Karpas-422 (cell line): ENCODE results near the gene FUBP3. TPM values are rescaled to one million over a fixed set of nuclear protein-coding genes. Genes with fewer than 3 reads are reported as not detected.
"Not testable (repeated sequence)": the region's sequence is repeated elsewhere in the genome, so short reads cannot be mapped to it uniquely, and the experiment has no call there.

Source experiments
- DNase-seq: peaks from one replicate; pipeline ENCODE4 v3.0.0-alpha.2; 2015
- H2AFZ ChIP-seq: fragments of 200-600 bp; sonication (generic); 2 replicates; pipeline ENCODE4 v1.6.1; 2014; ENCODE audit warnings: antibody characterized with exemption, low read length, mixed read lengths
- H3K27ac ChIP-seq: fragments of 200-600 bp; sonication (generic); 2 replicates; pipeline ENCODE4 v1.5.1; 2014; ENCODE audit warnings: mild to moderate bottlenecking, low read length, moderate library complexity
- H3K27me3 ChIP-seq: fragments of 200-600 bp; sonication (generic); 2 replicates; pipeline ENCODE4 v1.6.1; 2014; ENCODE audit warnings: low read length, mixed read lengths
- H3K36me3 ChIP-seq: fragments of 200-600 bp; sonication (generic); 2 replicates; pipeline ENCODE4 v1.6.1; 2014; ENCODE audit warnings: low read length, mixed read lengths; ENCODE audit not compliant: insufficient read depth
- H3K4me1 ChIP-seq: fragments of 200-600 bp; sonication (generic); 2 replicates; pipeline ENCODE4 v1.6.1; 2014; ENCODE audit warnings: mild to moderate bottlenecking, low read length, mixed read lengths
- H3K4me2 ChIP-seq: fragments of 200-600 bp; sonication (generic); 2 replicates; pipeline ENCODE4 v1.6.1; 2014; ENCODE audit warnings: low read length, low read depth, mild to moderate bottlenecking; ENCODE audit not compliant: poor library complexity, severe bottlenecking
- H3K4me3 ChIP-seq: fragments of 200-600 bp; sonication (generic); 2 replicates; pipeline ENCODE4 v1.5.1; 2014; ENCODE audit warnings: mild to moderate bottlenecking, antibody characterized with exemption, low read length, mixed read lengths
- H3K79me2 ChIP-seq: fragments of 200-600 bp; sonication (generic); 2 replicates; pipeline ENCODE4 v1.6.1; 2014; ENCODE audit warnings: mild to moderate bottlenecking, low read length, mixed read lengths
- H3K9ac ChIP-seq: fragments of 200-600 bp; sonication (generic); 2 replicates; pipeline ENCODE4 v1.6.0; 2014; ENCODE audit warnings: low read length
- H3K9me2 ChIP-seq: fragments of 200-600 bp; sonication (generic), shearing (Covaris generic); replicated peaks from 2 replicates; pipeline ENCODE4 v1.6.0; 2014; ENCODE audit warnings: mild to moderate bottlenecking, low read length, moderate library complexity; ENCODE audit not compliant: insufficient read depth
- H3K9me3 ChIP-seq: fragments of 300-700, 200-600 bp; sonication (generic); 2 replicates; pipeline ENCODE4 v1.6.1; 2014; ENCODE audit warnings: low read length, mixed read lengths
- H4K20me1 ChIP-seq: fragments of 200-600 bp; sonication (generic); 2 replicates; pipeline ENCODE4 v1.6.1; 2014; ENCODE audit warnings: mild to moderate bottlenecking, antibody characterized with exemption, low read length, low read depth; ENCODE audit not compliant: insufficient read depth
- total RNA-seq: library from RNA; depleted of rRNA; stranded (reverse); fragments of >200 nt; shearing (Covaris generic); gene quantifications from 2 replicates; pipeline ENCODE4 v1.2.3, GENCODE V29; 2014; ENCODE audit warnings: low replicate concordance

The FUBP3 gene
- total RNA-seq, 1 experiment from 2014 or later, result 31.2 TPM

- Histone ChIP-seq H3K9me2 (no peaks in the 10 kb centered on the region), H3K27me3 (no peaks in the 10 kb centered on the region), H3K27ac (no peak overlapping the region), H3K4me3 (0 out of 2 replicates have a peak overlapping the region, but pooled peaks have one; percentile 8), H2AFZ (peak overlapping the region; percentile 47; the same call in 1 of the 2 replicates), H3K4me1 (no peaks in the 10 kb centered on the region), H4K20me1 (no peaks in the 10 kb centered on the region), H3K9ac (no peak overlapping the region), H3K79me2 (no peaks in the 10 kb centered on the region), H3K4me2 (no peak overlapping the region), H3K36me3 (no peaks in the 10 kb centered on the region), H3K9me3 (no peaks in the 10 kb centered on the region; the same call in 1 of the 2 replicates)
- DNase-seq, result peak; percentile 88
These were observed 30.2 kb upstream of the FUBP3 start for GRCh38 chr9:130549093-130549735.

GRCh38 chr9:130554606-130555005 is 24.8 kb upstream of the FUBP3 start:
- H4K20me1 ChIP-seq, result no peaks in the 10 kb centered on the region
- H3K36me3 ChIP-seq, result no peaks in the 10 kb centered on the region
- no peaks in the 10 kb centered on the region for H3K79me2 ChIP-seq
- H3K9ac ChIP-seq, result no peak overlapping the region
- H3K9me3 ChIP-seq, result no peaks in the 10 kb centered on the region; the same call in 1 of the 2 replicates
- no peak overlapping the region for H3K4me3 ChIP-seq
- no peak overlapping the region for H2AFZ ChIP-seq
- H3K4me1 ChIP-seq, result no peaks in the 10 kb centered on the region
- no peak overlapping the region for H3K4me2 ChIP-seq
- no peak overlapping the region for H3K27ac ChIP-seq
- H3K27me3 ChIP-seq, result no peaks in the 10 kb centered on the region
- H3K9me2 ChIP-seq, result no peaks in the 10 kb centered on the region
- DNase-seq, result no peak

GRCh38 chr9:130555061-130555460 is 24.3 kb upstream of the FUBP3 start:
- H3K79me2 ChIP-seq, result no peaks in the 10 kb centered on the region
- H3K4me1 ChIP-seq, result no peaks in the 10 kb centered on the region
- no peaks in the 10 kb centered on the region for H3K9me2 ChIP-seq
- H3K27me3 ChIP-seq, result no peaks in the 10 kb centered on the region
- no peaks in the 10 kb centered on the region for H3K9me3 ChIP-seq
- no peak for DNase-seq
- H3K9ac ChIP-seq, result no peak overlapping the region
- no peak overlapping the region for H3K4me2 ChIP-seq
- no peak overlapping the region for H3K27ac ChIP-seq
- H2AFZ ChIP-seq, result no peak overlapping the region
- no peak overlapping the region for H3K4me3 ChIP-seq
- no peaks in the 10 kb centered on the region for H3K36me3 ChIP-seq
- H4K20me1 ChIP-seq, result no peaks in the 10 kb centered on the region

DNA sequence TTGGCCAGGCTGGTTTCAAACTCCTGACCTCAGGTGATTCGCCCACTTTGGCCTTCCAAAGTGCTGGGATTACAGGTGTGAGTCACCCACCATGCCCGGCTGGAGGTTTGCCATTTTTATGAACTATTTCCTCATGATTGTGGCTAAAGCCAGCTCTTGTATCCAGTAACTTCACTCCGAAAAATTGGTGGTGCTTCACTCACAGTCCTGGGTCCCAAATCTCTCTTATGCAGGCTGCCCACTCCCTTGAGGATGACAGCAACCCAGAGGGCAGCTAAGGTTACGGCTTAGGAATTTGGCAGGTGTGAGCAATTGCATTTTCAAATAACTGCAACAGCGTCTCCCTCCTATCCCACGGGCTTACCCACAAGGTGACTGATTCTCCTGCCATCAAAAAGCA is 23.4 kb upstream of the FUBP3 start:
- H3K27ac ChIP-seq, result no peak overlapping the region
- H3K9ac ChIP-seq, result no peak overlapping the region
- no peaks in the 10 kb centered on the region for H3K9me2 ChIP-seq
- no peak overlapping the region for H3K4me3 ChIP-seq
- no peaks in the 10 kb centered on the region for H3K9me3 ChIP-seq
- no peaks in the 10 kb centered on the region for H3K4me1 ChIP-seq
- H3K36me3 ChIP-seq, result no peaks in the 10 kb centered on the region
- H3K4me2 ChIP-seq, result no peak overlapping the region
- no peaks in the 10 kb centered on the region for H4K20me1 ChIP-seq
- no peak for DNase-seq
- no peaks in the 10 kb centered on the region for H3K79me2 ChIP-seq
- H3K27me3 ChIP-seq, result no peaks in the 10 kb centered on the region
- H2AFZ ChIP-seq, result no peak overlapping the region

DNA sequence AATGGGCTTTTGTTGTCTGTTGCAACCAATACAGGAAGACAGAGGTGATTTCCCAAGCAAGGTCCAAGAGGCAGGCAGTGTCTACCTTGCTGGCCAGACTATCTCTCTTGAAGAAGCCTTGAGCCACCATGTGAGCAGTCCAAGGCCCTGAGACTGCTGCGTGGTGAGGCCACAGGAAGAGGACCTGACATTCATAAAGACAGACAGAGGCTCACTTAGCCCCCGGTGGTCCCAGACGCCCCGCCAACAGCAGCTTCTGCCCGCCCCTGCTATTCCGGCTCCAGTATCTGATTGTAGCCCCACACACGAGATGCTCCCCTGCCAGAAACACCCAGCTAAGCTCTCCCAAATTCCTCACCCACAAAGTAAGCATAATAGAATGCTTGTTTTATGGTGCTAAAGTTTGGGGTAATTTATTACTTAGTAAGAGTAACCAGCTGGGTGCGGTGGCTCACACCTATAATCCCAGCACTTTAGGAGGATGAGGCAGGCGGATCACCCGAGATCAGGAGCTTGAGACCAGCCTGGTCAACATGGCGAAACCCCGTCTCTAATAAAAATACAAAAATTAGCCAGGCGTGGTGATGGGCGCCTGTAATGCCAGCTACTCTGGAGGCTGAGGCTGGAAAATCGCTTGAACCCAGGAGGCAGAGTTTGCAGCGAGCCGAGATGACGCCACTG is 22.8 kb upstream of the FUBP3 start:
- no peak overlapping the region for H3K4me3 ChIP-seq
- H3K27ac ChIP-seq, result no peak overlapping the region
- no peaks in the 10 kb centered on the region for H3K9me2 ChIP-seq
- no peaks in the 10 kb centered on the region for H3K36me3 ChIP-seq
- H3K4me1 ChIP-seq, result no peaks in the 10 kb centered on the region
- no peak overlapping the region for H3K4me2 ChIP-seq
- no peaks in the 10 kb centered on the region for H3K79me2 ChIP-seq
- no peak overlapping the region for H2AFZ ChIP-seq
- DNase-seq, result no peak
- H3K9me3 ChIP-seq, result no peaks in the 10 kb centered on the region
- H4K20me1 ChIP-seq, result no peaks in the 10 kb centered on the region
- H3K9ac ChIP-seq, result no peak overlapping the region
- no peaks in the 10 kb centered on the region for H3K27me3 ChIP-seq

DNA sequence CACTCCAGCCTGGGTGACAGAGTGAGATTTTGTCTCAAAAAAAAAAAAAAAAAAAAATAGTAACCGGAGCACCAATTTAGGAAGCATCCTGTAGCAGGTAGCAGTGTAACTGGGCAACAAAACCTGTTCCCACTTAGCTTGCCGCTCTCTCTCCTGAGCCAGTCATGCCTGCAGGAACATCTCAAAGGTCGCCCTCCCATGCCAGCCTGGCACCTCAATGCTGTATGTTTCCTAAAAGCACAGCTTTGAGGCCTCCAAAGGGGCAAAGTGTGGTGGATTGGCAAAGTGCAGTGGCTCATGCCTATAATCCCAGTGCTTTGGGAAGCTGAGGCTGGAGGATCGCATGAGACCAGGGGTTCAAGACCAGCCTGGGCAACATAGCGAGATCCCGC is 22.3 kb upstream of the FUBP3 start:
- Histone ChIP-seq H2AFZ (no peak overlapping the region), H4K20me1 (no peaks in the 10 kb centered on the region), H3K4me1 (no peaks in the 10 kb centered on the region), H3K9me2 (no peaks in the 10 kb centered on the region), H3K9ac (no peak overlapping the region), H3K27ac (no peak overlapping the region), H3K9me3 (no peaks in the 10 kb centered on the region), H3K27me3 (no peaks in the 10 kb centered on the region), H3K4me3 (no peak overlapping the region), H3K4me2 (no peak overlapping the region), H3K79me2 (no peaks in the 10 kb centered on the region), H3K36me3 (no peaks in the 10 kb centered on the region)
- DNase-seq, result no peak

GRCh38 chr9:130561056-130561455 is 18.3 kb upstream of the FUBP3 start:
- no peaks in the 10 kb centered on the region for H3K4me1 ChIP-seq
- no peaks in the 10 kb centered on the region for H3K9me2 ChIP-seq
- no peaks in the 10 kb centered on the region for H3K9me3 ChIP-seq
- no peaks in the 10 kb centered on the region for H3K36me3 ChIP-seq
- H3K79me2 ChIP-seq, result no peaks in the 10 kb centered on the region
- no peaks in the 10 kb centered on the region for H3K27me3 ChIP-seq
- no peak overlapping the region for H3K4me3 ChIP-seq
- DNase-seq, result no peak
- no peak overlapping the region for H3K4me2 ChIP-seq
- H3K27ac ChIP-seq, result no peak overlapping the region
- H2AFZ ChIP-seq, result no peak overlapping the region
- no peaks in the 10 kb centered on the region for H4K20me1 ChIP-seq
- no peak overlapping the region for H3K9ac ChIP-seq

GRCh38 chr9:130562525-130562924 is 16.9 kb upstream of the FUBP3 start:
- DNase-seq, H3K9me2 ChIP-seq, H3K9me3 ChIP-seq, H3K9ac ChIP-seq, H3K4me2 ChIP-seq, H3K4me1 ChIP-seq, H3K27ac ChIP-seq, H3K36me3 ChIP-seq, H2AFZ ChIP-seq, H3K79me2 ChIP-seq, H3K4me3 ChIP-seq, H3K27me3 ChIP-seq, H4K20me1 ChIP-seq: not testable (repeated sequence)
